Measurements from ENCODE around the gene PROM2. TPM values are rescaled to one million over a fixed set of nuclear protein-coding genes. Genes with fewer than 3 reads are reported as not detected.

The PROM2 gene
- total and polyA plus RNA-seq, 7 experiments from 2014 or later: 0.24 to 1.2 (median 0.57) TPM; not detected in 2

DNA sequence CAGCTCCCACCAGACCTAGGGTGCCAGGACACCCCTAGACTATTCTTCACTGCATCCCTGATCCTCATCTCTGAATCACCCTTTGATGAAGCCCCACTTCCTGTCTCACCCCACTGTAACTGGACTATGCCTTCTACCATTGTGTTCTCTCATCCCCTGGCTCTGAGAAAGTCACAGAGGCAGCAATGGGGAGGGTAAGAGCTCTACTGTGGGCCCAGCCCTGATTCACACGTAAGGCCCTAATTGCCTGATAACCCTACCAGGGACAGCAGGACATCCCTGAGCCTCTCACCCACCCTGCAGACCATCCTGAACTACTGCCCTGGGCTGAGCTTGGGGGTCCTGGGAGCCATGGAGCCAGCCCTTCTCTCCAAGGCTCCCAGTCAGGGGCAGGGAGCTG lies 1.5 kb upstream of the PROM2 start:
- Histone ChIP-seq H3K4me3 (ENCODE audit: low read length) (no peak overlapping the region), H3K36me3 (ENCODE audit: control insufficient read depth in 2 of 3, insufficient read depth in 3 of 3, low read length in 3 of 3) (no peaks in the 10 kb centered on the region), H3K9me3 (ENCODE audit: control insufficient read depth in 2 of 3, low read length in 3 of 3) (no peaks in the 10 kb centered on the region), H3K27me3 (ENCODE audit: control insufficient read depth in 2 of 2, insufficient read depth in 2 of 2, low read length in 2 of 2) (no peaks in the 10 kb centered on the region), H3K4me1 (ENCODE audit: control insufficient read depth in 2 of 2, insufficient read depth in 2 of 2, low read length in 2 of 2) (no peaks in the 10 kb centered on the region), H3K27ac (ENCODE audit: low read depth, low read length) (no peak overlapping the region)
- intact Hi-C loops (cut with micrococcal nuclease): no loop called here
- ChIA-PET POLR2A (no interaction called here), CTCF (no interaction called here)
- Mint-ChIP-seq H3K27ac (no peak overlapping the region), H3K4me3 (no peak overlapping the region), H3K9me3 (no peaks in the 10 kb centered on the region), H3K36me3 (no peaks in the 10 kb centered on the region), H3K4me1 (no peaks in the 10 kb centered on the region), H3K27me3 (peaks cover 0 to 5% (median 0%) of the 10 kb centered on the region in 5 donors)
- DNase-seq (no peak), ATAC-seq (no peak)

DNA sequence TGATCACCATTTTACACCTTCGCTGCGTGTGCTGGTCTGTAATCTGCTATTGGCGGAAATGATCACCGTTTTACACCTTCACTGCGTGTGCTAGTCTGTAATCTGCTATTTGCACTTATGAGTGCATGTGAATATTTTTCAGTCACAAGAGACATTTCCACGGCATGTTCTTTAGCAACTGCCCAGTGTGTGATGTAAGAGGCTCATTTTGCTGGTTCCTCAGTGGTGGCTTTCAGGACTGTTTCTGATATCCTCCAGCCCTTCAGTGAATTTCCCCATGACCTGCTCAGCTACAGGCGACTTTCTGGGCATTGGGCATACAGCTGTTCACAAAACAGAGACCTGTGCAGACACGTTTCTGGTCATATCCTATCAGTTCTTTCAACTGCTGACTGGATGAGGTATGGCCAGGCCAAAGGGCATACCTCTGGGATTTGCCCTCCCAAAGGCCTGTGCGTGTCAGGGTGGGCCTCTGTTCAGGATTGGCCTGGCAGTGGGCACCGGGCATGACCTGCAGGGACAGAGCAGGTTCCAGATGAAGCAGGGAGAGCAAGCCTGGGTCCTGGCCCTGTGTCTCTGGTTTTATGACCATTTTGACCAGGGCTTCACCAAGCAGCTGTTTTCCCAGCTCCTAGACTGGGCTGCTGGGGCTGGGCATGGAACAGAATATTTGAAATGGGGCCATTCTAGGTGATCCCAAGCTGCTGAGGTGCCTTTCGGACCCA lies 521 bp upstream of the PROM2 start:
- H3K27ac Mint-ChIP-seq: no peak overlapping the region
- Histone ChIP-seq H3K27ac (ENCODE audit: low read depth, low read length) (no peak overlapping the region), H3K9me3 (ENCODE audit: control insufficient read depth in 2 of 3, low read length in 3 of 3) (no peaks in the 10 kb centered on the region), H3K4me3 (ENCODE audit: low read length) (no peak overlapping the region), H3K36me3 (ENCODE audit: control insufficient read depth in 2 of 3, insufficient read depth in 3 of 3, low read length in 3 of 3) (no peaks in the 10 kb centered on the region), H3K4me1 (ENCODE audit: control insufficient read depth in 2 of 2, insufficient read depth in 2 of 2, low read length in 2 of 2) (no peaks in the 10 kb centered on the region), H3K27me3 (ENCODE audit: control insufficient read depth in 2 of 2, insufficient read depth in 2 of 2, low read length in 2 of 2) (no peaks in the 10 kb centered on the region)
- intact Hi-C loops (cut with micrococcal nuclease): no loop called here
- no peak overlapping the region for H3K4me3 Mint-ChIP-seq
- H3K27me3 Mint-ChIP-seq: no peaks in the 10 kb centered on the region
- H3K36me3 Mint-ChIP-seq: no peaks in the 10 kb centered on the region
- H3K4me1 Mint-ChIP-seq: no peaks in the 10 kb centered on the region
- ChIA-PET CTCF (no interaction called here), POLR2A (no interaction called here)
- no peaks in the 10 kb centered on the region for H3K9me3 Mint-ChIP-seq
- ATAC-seq (no peak), DNase-seq (no peak)

DNA sequence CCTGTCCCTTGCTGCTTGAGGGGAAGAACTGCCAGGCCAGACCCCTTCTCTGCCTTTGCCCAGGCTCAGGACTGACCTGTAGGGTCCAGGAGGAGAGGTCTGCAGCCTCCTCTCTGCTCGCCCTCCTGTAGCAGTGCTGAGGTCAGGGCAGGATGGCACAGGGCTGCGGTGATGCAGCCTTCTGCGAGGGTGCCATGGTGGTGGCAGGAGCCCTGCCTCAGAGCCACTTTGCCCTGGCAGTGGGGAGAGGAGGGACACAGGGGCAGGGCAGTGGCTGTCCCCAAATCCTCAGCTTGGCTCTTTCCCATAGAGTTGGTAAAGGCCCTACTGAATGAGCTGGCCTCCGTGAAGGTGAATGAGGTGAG lies 884 bp downstream of the PROM2 start:
- ChIA-PET POLR2A (no interaction called here), CTCF (no interaction called here)
- H3K9me3 Mint-ChIP-seq: no peaks in the 10 kb centered on the region
- H3K27me3 Mint-ChIP-seq: no peaks in the 10 kb centered on the region
- Histone ChIP-seq H3K27me3 (ENCODE audit: control insufficient read depth in 2 of 2, insufficient read depth in 2 of 2, low read length in 2 of 2) (no peaks in the 10 kb centered on the region), H3K4me1 (ENCODE audit: control insufficient read depth in 2 of 2, insufficient read depth in 2 of 2, low read length in 2 of 2) (no peaks in the 10 kb centered on the region), H3K27ac (ENCODE audit: low read depth, low read length) (no peak overlapping the region), H3K36me3 (ENCODE audit: control insufficient read depth in 2 of 3, insufficient read depth in 3 of 3, low read length in 3 of 3) (no peaks in the 10 kb centered on the region), H3K9me3 (ENCODE audit: control insufficient read depth in 2 of 3, low read length in 3 of 3) (no peaks in the 10 kb centered on the region), H3K4me3 (ENCODE audit: low read length) (no peak overlapping the region)
- no peaks in the 10 kb centered on the region for H3K4me1 Mint-ChIP-seq
- intact Hi-C loops (cut with micrococcal nuclease): no loop called here
- no peak overlapping the region for H3K4me3 Mint-ChIP-seq
- no peak overlapping the region for H3K27ac Mint-ChIP-seq
- ATAC-seq (no peak), DNase-seq (no peak)
- no peaks in the 10 kb centered on the region for H3K36me3 Mint-ChIP-seq

DNA sequence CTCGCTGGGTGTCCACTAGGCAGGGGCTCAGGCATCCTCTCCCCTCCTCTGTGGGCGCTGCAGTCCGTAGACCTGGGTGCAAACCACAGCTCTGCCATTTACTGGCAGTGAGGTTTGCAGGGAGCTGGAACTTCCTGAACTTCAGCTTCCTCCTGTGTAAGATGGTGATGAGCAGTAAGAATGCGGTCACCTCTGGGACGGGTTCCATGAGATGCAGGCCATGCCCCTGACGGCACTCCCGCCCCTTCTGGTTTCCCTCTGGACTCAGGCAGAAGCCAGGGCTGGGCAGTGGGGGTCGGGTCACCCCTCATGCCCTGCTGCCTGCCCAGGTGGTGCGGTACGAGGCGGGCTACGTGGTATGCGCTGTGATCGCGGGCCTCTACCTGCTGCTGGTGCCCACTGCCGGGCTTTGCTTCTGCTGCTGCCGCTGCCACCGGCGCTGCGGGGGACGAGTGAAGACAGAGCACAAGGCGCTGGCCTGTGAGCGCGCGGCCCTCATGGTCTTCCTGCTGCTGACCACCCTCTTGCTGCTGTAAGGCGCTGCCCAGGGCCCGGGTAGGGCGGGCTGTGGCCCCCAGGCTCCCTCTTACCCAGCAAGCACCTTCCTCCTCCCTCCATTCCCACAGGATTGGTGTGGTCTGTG lies 1.5 kb downstream of the PROM2 start:
- H3K27me3 Mint-ChIP-seq: no peaks in the 10 kb centered on the region
- H3K27me3 ChIP-seq (ENCODE audit: control insufficient read depth in 2 of 2, insufficient read depth in 2 of 2, low read length in 2 of 2): no peaks in the 10 kb centered on the region
- ATAC-seq (no peak), DNase-seq (no peak)
- no peaks in the 10 kb centered on the region for H3K9me3 Mint-ChIP-seq
- H3K4me1 ChIP-seq (ENCODE audit: control insufficient read depth in 2 of 2, insufficient read depth in 2 of 2, low read length in 2 of 2): no peaks in the 10 kb centered on the region
- H3K36me3 ChIP-seq (ENCODE audit: control insufficient read depth in 2 of 3, insufficient read depth in 3 of 3, low read length in 3 of 3): no peaks in the 10 kb centered on the region
- no peak overlapping the region for H3K27ac ChIP-seq (ENCODE audit: low read depth, low read length)
- ChIA-PET CTCF (no interaction called here), POLR2A (no interaction called here)
- no peaks in the 10 kb centered on the region for H3K36me3 Mint-ChIP-seq
- no peak overlapping the region for H3K4me3 Mint-ChIP-seq
- H3K4me3 ChIP-seq (ENCODE audit: low read length): no peak overlapping the region
- H3K4me1 Mint-ChIP-seq: no peaks in the 10 kb centered on the region
- H3K27ac Mint-ChIP-seq: no peak overlapping the region
- H3K9me3 ChIP-seq (ENCODE audit: control insufficient read depth in 2 of 3, low read length in 3 of 3): no peaks in the 10 kb centered on the region
- intact Hi-C loops (cut with micrococcal nuclease): no loop called here

DNA sequence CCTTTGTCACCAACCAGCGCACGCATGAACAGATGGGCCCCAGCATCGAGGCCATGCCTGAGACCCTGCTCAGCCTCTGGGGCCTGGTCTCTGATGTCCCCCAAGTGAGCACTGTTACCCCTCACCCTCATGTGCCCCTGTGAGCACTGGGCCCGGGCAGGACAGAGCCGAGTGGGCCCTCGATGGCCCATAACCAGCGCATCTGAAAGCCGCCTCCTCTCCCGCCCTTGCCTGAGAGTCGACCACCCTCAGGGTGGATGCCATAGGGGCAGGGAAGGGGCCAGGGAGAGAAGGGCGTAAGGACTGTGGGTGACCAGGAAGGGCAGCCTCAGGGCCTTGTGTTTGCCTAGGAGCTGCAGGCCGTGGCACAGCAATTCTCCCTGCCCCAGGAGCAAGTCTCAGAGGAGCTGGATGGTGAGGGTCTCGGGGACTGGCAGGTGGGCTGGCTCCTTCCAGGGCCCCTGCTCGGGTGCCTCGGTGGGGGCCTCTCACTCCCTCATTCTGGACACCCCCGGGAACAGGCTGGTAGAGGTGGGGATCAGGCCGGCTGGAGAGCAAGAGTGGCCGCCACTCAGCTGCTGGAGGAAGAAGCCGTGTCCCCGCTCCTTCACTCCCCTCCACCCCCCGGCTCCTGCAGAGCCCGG lies 2.1 kb downstream of the PROM2 start:
- intact Hi-C loops (cut with micrococcal nuclease): no loop called here
- H3K9me3 ChIP-seq (ENCODE audit: control insufficient read depth in 2 of 3, low read length in 3 of 3): no peaks in the 10 kb centered on the region
- ChIA-PET CTCF (no interaction called here), POLR2A (no interaction called here)
- DNase-seq: no peak
- no peaks in the 10 kb centered on the region for H3K27me3 ChIP-seq (ENCODE audit: control insufficient read depth in 2 of 2, insufficient read depth in 2 of 2, low read length in 2 of 2)
- no peak overlapping the region for H3K4me3 ChIP-seq (ENCODE audit: low read length)
- Mint-ChIP-seq H3K4me3 (no peak overlapping the region), H3K4me1 (no peaks in the 10 kb centered on the region), H3K27me3 (no peaks in the 10 kb centered on the region), H3K36me3 (no peaks in the 10 kb centered on the region), H3K9me3 (no peaks in the 10 kb centered on the region), H3K27ac (no peak overlapping the region)
- no peaks in the 10 kb centered on the region for H3K4me1 ChIP-seq (ENCODE audit: control insufficient read depth in 2 of 2, insufficient read depth in 2 of 2, low read length in 2 of 2)
- no peak for ATAC-seq
- no peak overlapping the region for H3K27ac ChIP-seq (ENCODE audit: low read depth, low read length)
- no peaks in the 10 kb centered on the region for H3K36me3 ChIP-seq (ENCODE audit: control insufficient read depth in 2 of 3, insufficient read depth in 3 of 3, low read length in 3 of 3)

DNA sequence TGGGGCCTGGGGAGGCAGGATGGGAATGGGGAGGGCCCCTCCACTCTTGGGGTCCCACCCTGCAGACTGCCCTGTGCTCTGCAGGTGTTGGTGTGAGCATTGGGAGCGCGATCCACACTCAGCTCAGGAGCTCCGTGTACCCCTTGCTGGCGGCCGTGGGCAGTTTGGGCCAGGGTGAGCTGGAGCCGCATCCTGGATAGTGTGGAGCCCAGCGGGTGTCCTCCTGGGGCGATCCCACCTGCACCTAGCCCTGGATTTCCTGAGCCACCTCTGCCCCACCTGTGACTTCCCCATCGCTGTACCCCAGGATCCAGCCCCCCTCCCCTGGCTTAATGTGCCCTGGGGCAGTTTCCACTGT lies 2.6 kb downstream of the PROM2 start:
- no peaks in the 10 kb centered on the region for H3K27me3 ChIP-seq (ENCODE audit: control insufficient read depth in 2 of 2, insufficient read depth in 2 of 2, low read length in 2 of 2)
- intact Hi-C loops (cut with micrococcal nuclease): no loop called here
- H3K27ac ChIP-seq (ENCODE audit: low read depth, low read length): no peak overlapping the region
- Mint-ChIP-seq H3K36me3 (no peaks in the 10 kb centered on the region), H3K9me3 (no peaks in the 10 kb centered on the region), H3K4me1 (no peaks in the 10 kb centered on the region), H3K27ac (no peak overlapping the region), H3K27me3 (no peaks in the 10 kb centered on the region), H3K4me3 (no peak overlapping the region)
- ATAC-seq (no peak), DNase-seq (no peak)
- H3K9me3 ChIP-seq (ENCODE audit: control insufficient read depth in 2 of 3, low read length in 3 of 3): no peaks in the 10 kb centered on the region
- H3K4me1 ChIP-seq (ENCODE audit: control insufficient read depth in 2 of 2, insufficient read depth in 2 of 2, low read length in 2 of 2): no peaks in the 10 kb centered on the region
- no peaks in the 10 kb centered on the region for H3K36me3 ChIP-seq (ENCODE audit: control insufficient read depth in 2 of 3, insufficient read depth in 3 of 3, low read length in 3 of 3)
- CTCF ChIA-PET: no interaction called here
- no peak overlapping the region for H3K4me3 ChIP-seq (ENCODE audit: low read length)
- POLR2A ChIA-PET: no interaction called here

DNA sequence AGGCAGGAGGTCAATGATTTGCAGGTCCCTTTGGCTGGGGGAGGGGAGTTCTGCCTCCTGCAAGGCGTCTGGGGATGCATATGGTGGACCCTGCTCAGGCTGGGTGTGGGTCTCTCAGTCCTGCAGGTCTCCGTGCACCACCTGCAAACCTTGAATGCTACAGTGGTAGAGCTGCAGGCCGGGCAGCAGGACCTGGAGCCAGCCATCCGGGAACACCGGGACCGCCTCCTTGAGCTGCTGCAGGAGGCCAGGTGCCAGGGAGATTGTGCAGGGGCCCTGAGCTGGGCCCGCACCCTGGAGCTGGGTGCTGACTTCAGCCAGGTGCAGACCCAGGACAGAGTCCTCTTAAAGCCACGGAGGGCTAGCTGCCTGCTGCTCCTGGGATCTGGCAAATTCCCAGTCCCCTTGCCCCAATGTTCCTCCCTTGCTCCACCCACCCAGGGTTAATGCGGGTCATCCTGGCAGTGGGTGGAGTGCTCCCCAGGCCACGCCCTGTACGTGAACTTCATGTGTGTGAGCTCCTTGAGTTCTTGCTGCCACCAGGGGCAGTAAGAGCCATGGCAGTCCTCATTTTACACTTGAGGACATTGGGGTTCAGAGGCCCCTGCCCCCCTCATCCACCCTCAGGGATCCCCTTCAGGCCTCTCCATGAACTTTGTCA lies 3.1 kb downstream of the PROM2 start:
- H3K9me3 ChIP-seq (ENCODE audit: control insufficient read depth in 2 of 3, low read length in 3 of 3): no peaks in the 10 kb centered on the region
- Mint-ChIP-seq H3K9me3 (no peaks in the 10 kb centered on the region), H3K27ac (no peak overlapping the region), H3K27me3 (no peaks in the 10 kb centered on the region), H3K4me3 (no peak overlapping the region), H3K36me3 (no peaks in the 10 kb centered on the region), H3K4me1 (no peaks in the 10 kb centered on the region)
- no peak overlapping the region for H3K4me3 ChIP-seq (ENCODE audit: low read length)
- no peak for ATAC-seq
- no peak overlapping the region for H3K27ac ChIP-seq (ENCODE audit: low read depth, low read length)
- ChIA-PET CTCF (no interaction called here), POLR2A (no interaction called here)
- H3K36me3 ChIP-seq (ENCODE audit: control insufficient read depth in 2 of 3, insufficient read depth in 3 of 3, low read length in 3 of 3): no peaks in the 10 kb centered on the region
- no peaks in the 10 kb centered on the region for H3K4me1 ChIP-seq (ENCODE audit: control insufficient read depth in 2 of 2, insufficient read depth in 2 of 2, low read length in 2 of 2)
- no peak for DNase-seq
- intact Hi-C loops (cut with micrococcal nuclease): no loop called here
- no peaks in the 10 kb centered on the region for H3K27me3 ChIP-seq (ENCODE audit: control insufficient read depth in 2 of 2, insufficient read depth in 2 of 2, low read length in 2 of 2)

Measured in naive thymus-derived CD4-positive, alpha-beta T cell (primary cell).